Common myeloid progenitor, CD34-positive (primary cell): ENCODE measurements around the gene HIPK3.

ENCODE experiments used
- CTCF ChIA-PET: fragments of 350-600 bp; sonication (Branson Sonifier 250); formaldehyde crosslinking; loops from one replicate; lab custom pipeline; 2021; ENCODE audit warnings: antibody characterized with exemption; lab: Charles Lee
- POLR2A ChIA-PET: fragments of 350-600 bp; sonication (Branson Sonifier 250); formaldehyde crosslinking; loops from one replicate; lab custom pipeline; 2021; ENCODE audit warnings: antibody characterized with exemption; lab: Charles Lee
- DNase-seq, 3 donors: peaks; one replicate each; pipeline versions ENCODE4 v3.0.0 to v3.0.0-alpha.2; 2013
- H3K27ac ChIP-seq, 2 experiments: 1 replicate in 1 of 2; 2 replicates in 1 of 2; pipeline ENCODE4 v1.7.0; 2013; ENCODE audit warnings: inconsistent platforms in 2 of 2, low read length in 2 of 2, mild to moderate bottlenecking in 2 of 2, low read depth in 1 of 2, moderate library complexity in 1 of 2; ENCODE audit not compliant: severe bottlenecking in 2 of 2, insufficient read depth in 1 of 2, poor library complexity in 1 of 2
- H3K27me3 ChIP-seq, 5 experiments: replicated peaks in 2 of 5; 1 replicate in 3 of 5; 2 replicates in 2 of 5; pipeline versions ENCODE4 v1.6.1 to v1.7.0; 2013; ENCODE audit warnings: low read length in 4 of 5, mild to moderate bottlenecking in 2 of 5, moderate library complexity in 2 of 5, inconsistent platforms in 1 of 5; ENCODE audit not compliant: insufficient read depth in 5 of 5, control insufficient read depth in 4 of 5
- H3K36me3 ChIP-seq, 4 experiments: 1 replicate in 2 of 4; 2 replicates in 2 of 4; pipeline versions ENCODE4 v1.6.1 to v1.7.0; 2013; ENCODE audit warnings: low read length in 3 of 4, control low read depth in 1 of 4, mild to moderate bottlenecking in 1 of 4; ENCODE audit not compliant: control insufficient read depth in 4 of 4, insufficient read depth in 4 of 4
- H3K4me1 ChIP-seq, 4 experiments: 1 replicate in 3 of 4; 2 replicates in 1 of 4; pipeline versions ENCODE4 v1.6.1 to v1.7.1; 2013; ENCODE audit warnings: low read length in 3 of 4, mild to moderate bottlenecking in 3 of 4, control low read depth in 1 of 4, inconsistent platforms in 1 of 4, moderate library complexity in 1 of 4; ENCODE audit not compliant: control insufficient read depth in 4 of 4, insufficient read depth in 4 of 4; ENCODE audit errors: control extremely low read depth in 1 of 4
- H3K4me3 ChIP-seq, 7 experiments: 1 replicate in 4 of 7; 2 replicates in 3 of 7; pipeline versions ENCODE4 v1.5.1 to v1.7.0; 2013; ENCODE audit warnings: mild to moderate bottlenecking in 7 of 7, low read length in 6 of 7, moderate library complexity in 6 of 7, inconsistent platforms in 2 of 7, low read depth in 2 of 7, control low read depth in 1 of 7; ENCODE audit not compliant: insufficient read depth in 4 of 7, control insufficient read depth in 1 of 7; ENCODE audit errors: extremely low read depth in 1 of 7
- H3K9me3 ChIP-seq, 5 experiments: 1 replicate in 4 of 5; 2 replicates in 1 of 5; pipeline versions ENCODE4 v1.6.1 to v1.7.1; 2013; ENCODE audit warnings: low read length in 4 of 5, mild to moderate bottlenecking in 2 of 5, inconsistent platforms in 1 of 5, low read depth in 1 of 5, moderate library complexity in 1 of 5; ENCODE audit not compliant: control insufficient read depth in 4 of 5, insufficient read depth in 2 of 5; ENCODE audit errors: control extremely low read depth in 1 of 5
- WGBS: methylation state at CpG from one replicate; pipeline ENCODE4 v1.1.5; 2013; ENCODE audit not compliant: insufficient coverage; 5-methylcytosine and 5-hydroxymethylcytosine counted together

The HIPK3 gene

GRCh38 chr11:33273656-33274055, 16.5 kb downstream of the HIPK3 start:
- Histone ChIP-seq H3K27me3 (no peaks in the 10 kb centered on the region), H3K4me1 (peaks cover 2 to 20% (median 10%) of the 10 kb centered on the region in 4 experiments), H3K4me3 (no peak overlapping the region), H3K36me3 (peaks cover 0 to 2% (median 0%) of the 10 kb centered on the region in 4 experiments), H3K27ac (peak overlapping the region in 1 of 2 experiments; percentile 12), H3K9me3 (no peaks in the 10 kb centered on the region)
- POLR2A ChIA-PET = no interaction called here
- no peak for DNase-seq
- CTCF ChIA-PET = interaction anchor here (1.9 kb wide), 1 partner anchor 10 kb away, joined by 6 read pairs; no protein-coding TSS in a partner anchor

- Histone ChIP-seq H3K36me3 (no peaks in the 10 kb centered on the region), H3K4me3 (no peak overlapping the region), H3K9me3 (no peaks in the 10 kb centered on the region), H3K27ac (no peak overlapping the region), H3K27me3 (no peaks in the 10 kb centered on the region), H3K4me1 (peaks cover 2 to 18% (median 10%) of the 10 kb centered on the region in 4 experiments)
- ChIA-PET POLR2A (interaction anchor here (0.6 kb wide), 1 partner anchor 782 kb away, joined by 3 read pairs; no protein-coding TSS in a partner anchor), CTCF (interaction anchor here (1.2 to 2.3 kb wide), 5 partner anchors 11 to 82 kb away, joined by 3 to 9 read pairs (median 3); no protein-coding TSS in a partner anchor)
- no peak for DNase-seq
Observed at GRCh38 chr11:33280411-33280810, 23.2 kb downstream of the HIPK3 start.

GRCh38 chr11:33281758-33282157, 24.6 kb downstream of the HIPK3 start:
- H3K4me1 ChIP-seq = peaks cover 2 to 16% (median 10%) of the 10 kb centered on the region in 4 experiments
- no peak for DNase-seq
- peaks cover 4 to 10% (median 5%) of the 10 kb centered on the region in 4 experiments for H3K36me3 ChIP-seq
- CTCF ChIA-PET = no interaction called here
- H3K4me3 ChIP-seq = no peak overlapping the region
- H3K27ac ChIP-seq = no peak overlapping the region
- no peaks in the 10 kb centered on the region for H3K27me3 ChIP-seq
- no peaks in the 10 kb centered on the region for H3K9me3 ChIP-seq
- POLR2A ChIA-PET = interaction anchor here (0.6 kb wide), 1 partner anchor 19 kb away, joined by 4 read pairs; no protein-coding TSS in a partner anchor

GRCh38 chr11:33284818-33285217, 27.6 kb downstream of the HIPK3 start:
- Histone ChIP-seq H3K27me3 (no peaks in the 10 kb centered on the region), H3K4me3 (no peak overlapping the region), H3K36me3 (peaks cover 12 to 24% (median 18%) of the 10 kb centered on the region in 4 experiments), H3K4me1 (no peaks in the 10 kb centered on the region), H3K27ac (no peak overlapping the region), H3K9me3 (no peaks in the 10 kb centered on the region)
- DNase-seq = no peak
- CTCF ChIA-PET = no interaction called here
- POLR2A ChIA-PET = no interaction called here
- WGBS = 100% methylated on average over 2 of the region's 2 CpGs

- H3K4me1 ChIP-seq = no peaks in the 10 kb centered on the region
- no CpG with 5 or more reads among the region's 1 CpG for WGBS
- CTCF ChIA-PET = interaction anchor here (1.2 to 1.9 kb wide), 2 partner anchors 21 to 27 kb away, joined by 3 to 4 read pairs; no protein-coding TSS in a partner anchor
Observed at GRCh38 chr11:33290319-33290718, 33.1 kb downstream of the HIPK3 start.

GRCh38 chr11:33291004-33291777, 34.0 kb downstream of the HIPK3 start:
- POLR2A ChIA-PET = no interaction called here
- Histone ChIP-seq H3K36me3 (peaks cover 16 to 33% (median 31%) of the 10 kb centered on the region in 4 experiments), H3K4me3 (no peak overlapping the region), H3K27ac (no peak overlapping the region), H3K4me1 (no peaks in the 10 kb centered on the region), H3K27me3 (no peaks in the 10 kb centered on the region), H3K9me3 (no peaks in the 10 kb centered on the region)
- peak in 2 of 3 donors; percentile 16 to 22 for DNase-seq
- WGBS = 96% methylated on average over 2 of the region's 6 CpGs
- CTCF ChIA-PET = interaction anchor here (1.4 kb wide), 1 partner anchor 12 kb away, joined by 5 read pairs; no protein-coding TSS in a partner anchor

More at GRCh38 chr11:33290319-33290718, 33.1 kb downstream of the HIPK3 start:
- Histone ChIP-seq H3K36me3 (peaks cover 13 to 32% (median 29%) of the 10 kb centered on the region in 4 experiments), H3K4me3 (no peak overlapping the region), H3K9me3 (no peaks in the 10 kb centered on the region), H3K27me3 (no peaks in the 10 kb centered on the region), H3K27ac (no peak overlapping the region)
- POLR2A ChIA-PET = interaction anchor here (1.0 kb wide), 1 partner anchor 10 kb away, joined by 3 read pairs; no protein-coding TSS in a partner anchor
- no peak for DNase-seq

- Histone ChIP-seq H3K36me3 (peaks cover 11 to 29% (median 27%) of the 10 kb centered on the region in 4 experiments), H3K9me3 (peaks cover 0 to 5% (median 0%) of the 10 kb centered on the region in 5 experiments), H3K4me1 (no peaks in the 10 kb centered on the region), H3K27ac (no peak overlapping the region), H3K27me3 (no peaks in the 10 kb centered on the region), H3K4me3 (no peak overlapping the region)
- DNase-seq = no peak
- 100% methylated on average over 1 of the region's 2 CpGs for WGBS
- CTCF ChIA-PET = interaction anchor here (1.0 to 1.4 kb wide), 2 partner anchors 11 to 126 kb away, joined by 3 to 5 read pairs; no protein-coding TSS in a partner anchor
- POLR2A ChIA-PET = no interaction called here
Observed at GRCh38 chr11:33292311-33292710, 35.1 kb downstream of the HIPK3 start.
